Smooth muscle cell (in vitro differentiated cells): ENCODE measurements around the gene TCEANC. TPM values are rescaled to one million over a fixed set of nuclear protein-coding genes. Genes with fewer than 3 reads are reported as not detected.

ENCODE experiments used
- DNase-seq: peaks from one replicate; lab custom pipeline; 2025; ENCODE audit not compliant: unreplicated experiment; lab: John Stamatoyannopoulos, UW
- H2AFZ ChIP-seq: fragments of 200-600 bp; sonication (generic); 2 replicates; pipeline ENCODE4 v1.6.0; 2016; ENCODE audit warnings: antibody characterized with exemption, low read depth, mild to moderate bottlenecking
- H3F3A ChIP-seq: fragments of 200-600 bp; sonication (generic); 2 replicates; pipeline ENCODE4 v1.6.0; 2017; ENCODE audit warnings: antibody characterized with exemption, low read depth
- H3K27ac ChIP-seq: fragments of 200-600 bp; sonication (generic); 2 replicates; pipeline ENCODE4 v1.5.1; 2016; ENCODE audit warnings: low read depth, mild to moderate bottlenecking
- H3K27me3 ChIP-seq: fragments of 200-600 bp; sonication (generic); 2 replicates; pipeline ENCODE4 v1.6.1; 2016; ENCODE audit warnings: low read depth, mild to moderate bottlenecking
- H3K36me3 ChIP-seq: fragments of 200-600 bp; sonication (generic); 2 replicates; pipeline ENCODE4 v1.5.1; 2016; ENCODE audit warnings: low read depth
- H3K4me1 ChIP-seq: fragments of 200-600 bp; sonication (generic); 2 replicates; pipeline ENCODE4 v1.5.1; 2016; ENCODE audit warnings: low read depth
- H3K4me2 ChIP-seq: fragments of 200-600 bp; sonication (generic); 2 replicates; pipeline ENCODE4 v1.6.0; 2016; ENCODE audit warnings: mild to moderate bottlenecking
- H3K4me3 ChIP-seq: fragments of 200-600 bp; sonication (generic); 2 replicates; pipeline ENCODE4 v1.5.1; 2016; ENCODE audit warnings: mild to moderate bottlenecking
- H3K79me2 ChIP-seq: fragments of 200-600 bp; sonication (generic); 2 replicates; pipeline ENCODE4 v1.6.0; 2016; ENCODE audit warnings: low read depth, mild to moderate bottlenecking
- H3K9ac ChIP-seq: fragments of 200-600 bp; sonication (generic); 2 replicates; pipeline ENCODE4 v1.6.0; 2016; ENCODE audit warnings: low read depth
- H3K9me3 ChIP-seq: fragments of 200-600 bp; sonication (generic); replicated peaks from 2 replicates; pipeline ENCODE4 v1.5.1; 2016; ENCODE audit warnings: low read depth
- H4K20me1 ChIP-seq: fragments of 200-600 bp; sonication (generic); 2 replicates; pipeline ENCODE4 v1.6.0; 2016; ENCODE audit warnings: low read depth
- CTCF ChIP-seq: fragments of 200-600 bp; sonication (generic); IDR thresholded peaks from 2 replicates; pipeline ENCODE4 v1.5.1; 2017; ENCODE audit warnings: borderline replicate concordance, mild to moderate bottlenecking, antibody characterized with exemption; ENCODE audit not compliant: insufficient read depth, poor library complexity, severe bottlenecking
- WGBS: methylation state at CpG from one replicate; pipeline ENCODE4 v1.1.7; 2016; ENCODE audit warnings: low lambda C conversion rate; 5-methylcytosine and 5-hydroxymethylcytosine counted together
- polyA plus RNA-seq: library from polyadenylated mRNA; unstranded; fragments of >200 nt; fragmentation: Nextera tagmentation; extraction: Ambion mirVana; gene quantifications from 2 replicates; pipeline ENCODE4 v1.2.1, GENCODE V29; 2016
- total RNA-seq: library from RNA; depleted of rRNA; stranded (reverse); fragments of >200 nt; gene quantifications from 2 replicates; pipeline ENCODE4 v1.2.3, GENCODE V29; 2014

Gene TCEANC
- total and polyA plus RNA-seq, 2 experiments from 2014 or later: 1.2 to 2.6 TPM

GRCh38 chrX:13694359-13694758 is 41.4 kb downstream of the TCEANC start:
- no peak for DNase-seq
- peak overlapping the region; percentile 53 for H3K4me2 ChIP-seq
- no peak overlapping the region for H3K9ac ChIP-seq
- H4K20me1 ChIP-seq: peaks cover 79% of the 10 kb centered on the region
- H3K79me2 ChIP-seq: peaks cover 97% of the 10 kb centered on the region
- H3K36me3 ChIP-seq: no peaks in the 10 kb centered on the region
- H2AFZ ChIP-seq: no peak overlapping the region
- H3K9me3 ChIP-seq: peaks cover 3% of the 10 kb centered on the region
- peak overlapping the region; percentile 61 for H3K27ac ChIP-seq
- TF ChIP-seq CTCF: no peak
- no peaks in the 10 kb centered on the region for H3K27me3 ChIP-seq
- no peak overlapping the region for H3K4me3 ChIP-seq
- WGBS: 74% methylated on average over 2 of the region's 2 CpGs
- H3F3A ChIP-seq: no peaks in the 10 kb centered on the region
- peaks cover 22% of the 10 kb centered on the region for H3K4me1 ChIP-seq

- Histone ChIP-seq H4K20me1 (peaks cover 85% of the 10 kb centered on the region), H3F3A (no peaks in the 10 kb centered on the region), H3K27me3 (no peaks in the 10 kb centered on the region), H3K4me2 (no peak overlapping the region), H3K9ac (no peak overlapping the region), H3K36me3 (no peaks in the 10 kb centered on the region), H3K9me3 (peaks cover 3% of the 10 kb centered on the region), H2AFZ (no peak overlapping the region), H3K4me3 (no peak overlapping the region), H3K4me1 (peaks cover 26% of the 10 kb centered on the region), H3K27ac (peak overlapping the region; percentile 61), H3K79me2 (peaks cover 97% of the 10 kb centered on the region)
- DNase-seq: no peak
- 81% methylated on average over 8 of the region's 8 CpGs for WGBS
- no peak for TF ChIP-seq CTCF
These were observed 42.0 kb downstream of the TCEANC start for GRCh38 chrX:13694983-13695382.

GRCh38 chrX:13695601-13696115 is 42.7 kb downstream of the TCEANC start:
- Histone ChIP-seq H3K9ac (no peak overlapping the region), H3K36me3 (no peaks in the 10 kb centered on the region), H3K79me2 (peaks cover 97% of the 10 kb centered on the region), H3K4me2 (no peak overlapping the region), H3K4me1 (peaks cover 27% of the 10 kb centered on the region), H3K27ac (peak overlapping the region; percentile 61), H3F3A (no peaks in the 10 kb centered on the region), H2AFZ (no peak overlapping the region), H3K27me3 (no peaks in the 10 kb centered on the region), H3K4me3 (no peak overlapping the region), H3K9me3 (peaks cover 3% of the 10 kb centered on the region), H4K20me1 (peaks cover 86% of the 10 kb centered on the region)
- WGBS: 73% methylated on average over 4 of the region's 4 CpGs
- TF ChIP-seq CTCF: no peak
- DNase-seq: no peak

GRCh38 chrX:13697455-13697854 is 44.5 kb downstream of the TCEANC start:
- Histone ChIP-seq H3K36me3 (no peaks in the 10 kb centered on the region), H3K27me3 (no peaks in the 10 kb centered on the region), H3K9ac (no peak overlapping the region), H2AFZ (no peak overlapping the region), H3K4me2 (no peak overlapping the region), H3K4me3 (no peak overlapping the region), H3F3A (no peaks in the 10 kb centered on the region), H3K9me3 (peaks cover 3% of the 10 kb centered on the region), H3K27ac (no peak overlapping the region), H4K20me1 (peaks cover 94% of the 10 kb centered on the region), H3K79me2 (peaks cover 91% of the 10 kb centered on the region), H3K4me1 (peaks cover 27% of the 10 kb centered on the region)
- no peak for DNase-seq
- 77% methylated on average over 2 of the region's 2 CpGs for WGBS
- TF ChIP-seq CTCF: no peak
